Stimulated activated CD8-positive, alpha-beta memory T cell treated with anti-CD3 and anti-CD28 coated beads, Interleukin-7, amount 100 ng/mL, for 1 hour (primary cell): ENCODE results near the gene GPR25.

Source experiments
- DNase-seq, 2 donors: peaks; one replicate each; pipeline ENCODE4 v3.0.0-alpha.2; 2020; ENCODE audit warnings: low read depth in 2 of 2

GPR25 gene

GRCh38 chr1:200894712-200895442 lies 22.1 kb downstream of the GPR25 start, which contains the start of gene INAVA:
Gene INAVA (plus strand): TSS chr1:200894900. CDS start chr1:200898401, 3,501 bp downstream.
- DNase-seq = no peak

- DNase-seq = no peak
Observed at GRCh38 chr1:200895443-200895789, 22.6 kb downstream of the GPR25 start.

- no peak for DNase-seq
Observed at GRCh38 chr1:200895801-200896530, 23.2 kb downstream of the GPR25 start.

- DNase-seq = no peak
Observed at GRCh38 chr1:200896531-200897196, 23.9 kb downstream of the GPR25 start.

GRCh38 chr1:200897259-200897658 lies 24.5 kb downstream of the GPR25 start:
- no peak for DNase-seq

- no peak for DNase-seq
Observed at GRCh38 chr1:200899015-200899386, 26.2 kb downstream of the GPR25 start.

GRCh38 chr1:200899451-200899915 lies 26.7 kb downstream of the GPR25 start:
- no peak for DNase-seq

GRCh38 chr1:200899954-200900867 lies 27.4 kb downstream of the GPR25 start:
- no peak for DNase-seq

DNA sequence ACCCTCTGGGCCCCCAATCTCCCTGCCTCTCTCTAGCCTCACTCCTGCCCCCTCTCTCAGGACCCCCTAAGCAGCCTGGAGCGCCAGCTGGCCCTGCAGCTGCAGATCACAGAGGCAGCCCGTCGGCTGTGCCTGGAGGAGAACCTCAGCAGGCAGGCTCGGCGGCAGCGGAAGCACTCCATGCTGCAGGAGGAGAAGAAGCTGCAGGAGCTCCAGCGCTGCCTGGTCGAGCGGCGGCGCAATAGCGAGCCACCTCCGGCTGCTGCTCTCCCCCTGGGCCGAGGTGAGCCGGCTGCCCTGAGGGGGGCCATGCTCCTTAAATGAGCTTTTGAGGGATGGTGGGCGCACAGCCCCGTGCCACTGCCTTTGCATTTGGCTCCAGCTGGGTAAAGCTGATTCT lies 28.1 kb downstream of the GPR25 start:
- DNase-seq = no peak

GRCh38 chr1:200901350-200901749 lies 28.6 kb downstream of the GPR25 start:
- no peak for DNase-seq

GRCh38 chr1:200901796-200902444 lies 29.1 kb downstream of the GPR25 start:
- DNase-seq = no peak

DNA sequence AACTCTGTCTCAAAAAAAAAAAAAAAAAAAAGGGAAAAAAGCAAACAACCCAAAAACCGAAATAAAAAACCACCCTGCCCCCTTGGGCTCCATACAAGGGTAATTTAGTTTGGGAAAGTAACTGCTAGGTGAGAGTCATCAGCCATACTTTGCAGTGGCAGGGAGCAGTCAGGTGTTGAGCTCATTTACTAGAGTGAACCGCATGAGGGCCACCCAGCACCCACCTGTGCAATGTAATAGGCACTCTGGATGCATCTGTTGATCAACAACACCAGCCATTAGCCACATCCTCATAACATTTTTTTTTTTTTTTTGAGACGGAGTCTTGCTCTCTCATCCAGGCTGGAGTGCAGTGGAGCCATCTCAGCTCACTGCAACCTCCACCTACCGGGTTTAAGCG lies 31.0 kb downstream of the GPR25 start:
- no peak for DNase-seq

DNA sequence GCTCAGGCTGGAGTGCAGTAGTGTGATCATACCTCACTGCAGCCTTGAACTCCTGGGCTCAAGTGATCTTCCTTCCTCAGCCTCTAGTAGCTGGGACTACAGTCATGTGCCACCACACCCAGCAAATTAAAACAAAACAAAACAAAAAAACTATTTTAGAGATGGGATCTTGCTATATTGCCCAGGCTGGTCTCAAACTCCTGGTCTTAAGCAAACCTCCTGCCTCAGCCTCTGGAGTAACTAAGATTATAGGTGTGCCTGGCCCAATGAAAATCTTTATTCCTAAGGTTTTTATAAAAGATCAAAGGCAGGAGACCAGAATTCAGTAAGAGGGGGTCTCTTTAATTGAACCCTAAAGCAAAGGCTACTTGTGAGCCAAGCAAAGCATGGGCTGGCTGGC lies 32.0 kb downstream of the GPR25 start:
- DNase-seq = no peak

DNA sequence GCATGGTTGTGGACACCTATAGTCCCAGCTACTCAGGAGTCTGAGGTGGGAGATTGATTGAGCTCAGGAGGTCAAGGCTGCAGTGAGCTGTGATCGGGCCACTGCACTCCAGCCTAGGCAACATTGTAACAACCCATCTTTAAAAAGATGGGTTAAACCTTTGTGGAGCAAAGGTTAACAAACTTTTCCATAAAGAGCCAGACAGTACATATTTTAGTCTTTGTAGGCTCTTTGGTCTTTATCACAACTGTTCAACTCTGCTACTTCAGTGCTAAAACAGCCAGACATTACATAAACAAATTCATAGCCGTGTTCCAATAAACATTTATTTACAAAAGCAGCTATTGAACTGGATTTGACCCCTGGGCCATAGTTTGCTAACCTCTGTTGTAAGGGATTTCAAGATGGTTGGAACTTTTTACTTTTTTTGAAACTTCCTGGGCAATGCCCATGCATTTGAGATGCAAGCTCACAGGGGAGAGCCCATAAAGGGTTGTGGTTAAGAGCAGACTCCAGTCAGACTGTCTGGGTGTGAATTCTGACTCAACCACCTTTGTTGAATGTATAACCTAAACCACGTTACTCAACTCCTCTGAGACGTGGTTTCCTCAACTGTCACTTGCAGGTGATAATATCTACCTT lies 32.8 kb downstream of the GPR25 start:
- no peak for DNase-seq

- no peak for DNase-seq
Observed at GRCh38 chr1:200906491-200906890, 33.7 kb downstream of the GPR25 start.

- no peak for DNase-seq
Observed at GRCh38 chr1:200907611-200908097, 34.9 kb downstream of the GPR25 start.

DNA sequence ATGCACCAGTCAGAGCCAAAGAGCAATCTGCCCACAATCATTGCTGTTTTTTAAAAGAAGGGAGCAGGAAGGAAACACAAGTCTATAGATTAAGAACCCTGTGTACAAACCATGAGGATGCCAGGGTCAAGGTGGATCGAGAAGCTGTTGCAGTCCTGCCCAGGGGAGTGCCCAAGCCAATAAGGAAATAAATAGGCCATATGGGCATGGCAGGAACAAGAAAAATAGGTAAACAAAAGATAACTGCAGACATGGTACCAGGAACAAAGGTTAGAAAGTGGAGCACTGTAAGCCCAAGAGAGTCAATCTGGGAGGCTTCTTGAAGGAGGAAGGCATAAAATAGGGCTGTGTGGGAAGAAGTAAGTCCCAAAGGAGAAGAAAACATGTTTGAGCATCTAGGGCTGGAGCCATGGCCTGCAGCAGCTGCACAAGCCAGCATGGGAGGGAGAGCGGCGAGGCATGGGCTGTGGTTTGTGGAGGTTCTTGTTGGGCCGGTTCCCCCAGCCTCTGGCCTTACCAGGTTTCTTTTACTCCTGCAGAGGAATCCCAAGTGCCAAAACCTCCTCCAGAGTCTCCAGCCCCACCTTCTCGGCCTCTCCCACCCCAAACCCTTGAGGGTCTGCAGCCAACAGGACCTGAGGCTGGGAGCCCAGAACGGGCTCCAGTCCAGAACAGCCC lies 35.5 kb downstream of the GPR25 start:
- no peak for DNase-seq

GRCh38 chr1:200909071-200909470 lies 36.3 kb downstream of the GPR25 start:
- no peak for DNase-seq

DNA sequence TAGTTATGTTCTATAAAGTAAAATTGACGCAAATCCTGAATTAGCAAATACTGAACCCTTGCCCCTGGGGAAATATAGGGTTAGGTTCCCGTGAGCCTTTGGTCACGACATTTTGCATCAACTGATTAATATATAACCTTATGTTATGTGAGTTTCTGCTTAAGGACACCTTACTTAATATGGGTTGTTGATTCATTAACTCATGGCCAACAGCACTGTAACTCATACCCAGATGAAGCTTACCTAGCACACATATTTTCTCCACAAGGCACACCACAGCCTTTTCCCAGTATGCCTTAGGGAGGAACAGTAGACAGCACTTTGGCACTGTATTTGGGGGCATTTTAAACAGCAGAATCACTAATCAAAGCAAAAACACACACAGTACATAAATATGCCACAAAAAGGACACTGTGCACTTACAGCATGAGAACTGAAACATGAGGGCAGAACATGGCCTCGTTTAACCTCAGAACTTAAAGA lies 37.0 kb downstream of the GPR25 start:
- no peak for DNase-seq

DNA sequence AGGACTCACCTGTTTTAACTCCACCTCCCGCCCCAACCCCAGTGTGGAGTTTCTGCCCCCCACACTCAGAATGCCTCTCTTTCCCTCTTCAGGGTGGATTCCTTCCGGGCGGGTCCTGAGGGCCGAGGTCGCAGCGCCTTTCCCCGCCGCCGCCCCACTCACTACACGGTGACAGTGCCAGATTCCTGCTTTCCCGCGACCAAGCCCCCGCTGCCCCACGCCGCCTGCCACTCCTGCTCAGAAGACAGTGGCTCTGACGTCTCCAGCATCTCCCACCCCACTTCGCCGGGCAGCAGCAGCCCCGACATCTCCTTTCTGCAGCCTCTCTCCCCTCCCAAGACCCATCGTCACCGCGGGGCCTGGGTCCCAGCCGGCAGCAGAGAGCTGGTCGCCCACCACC lies 38.6 kb downstream of the GPR25 start:
- DNase-seq = no peak
